Keratinocyte (primary cell): ENCODE measurements around the gene CDKN1A.

ENCODE experiments used
- CTCF ChIP-seq, 3 experiments: IDR thresholded peaks in 1 of 3; conservative IDR thresholded peaks in 1 of 3; optimal IDR thresholded peaks in 1 of 3; 2 replicates in 2 of 3; 3 replicates in 1 of 3; pipeline versions ENCODE3 to v1.5.1; 2011; ENCODE audit warnings: low read length in 3 of 3, mild to moderate bottlenecking in 3 of 3, moderate library complexity in 2 of 3, control low read depth in 1 of 3, inconsistent platforms in 1 of 3; ENCODE audit not compliant: insufficient read depth in 2 of 3; ENCODE audit errors: extremely low read depth in 1 of 3
- EZH2 ChIP-seq: IDR thresholded peaks from one replicate; pipeline ENCODE4 v1.6.1; 2012; ENCODE audit warnings: inconsistent platforms, mild to moderate bottlenecking, low read length, moderate library complexity

- TF ChIP-seq CTCF (optimal IDR thresholded peaks at IDR 0.05 in 1 of 3, IDR thresholded peaks at IDR 0.05 in 1 of 3, conservative IDR thresholded peaks at IDR 0.05 in 1 of 3; ENCODE audit: extremely low read depth in 1 of 3, insufficient read depth in 2 of 3, low read length in 3 of 3) = no peak
- TF ChIP-seq EZH2 = no peak
Measured at GRCh38 chr6:36684447-36684812, 5.9 kb downstream of the CDKN1A start.
